ENCODE results near the gene SORBS1.

Gene SORBS1

DNA sequence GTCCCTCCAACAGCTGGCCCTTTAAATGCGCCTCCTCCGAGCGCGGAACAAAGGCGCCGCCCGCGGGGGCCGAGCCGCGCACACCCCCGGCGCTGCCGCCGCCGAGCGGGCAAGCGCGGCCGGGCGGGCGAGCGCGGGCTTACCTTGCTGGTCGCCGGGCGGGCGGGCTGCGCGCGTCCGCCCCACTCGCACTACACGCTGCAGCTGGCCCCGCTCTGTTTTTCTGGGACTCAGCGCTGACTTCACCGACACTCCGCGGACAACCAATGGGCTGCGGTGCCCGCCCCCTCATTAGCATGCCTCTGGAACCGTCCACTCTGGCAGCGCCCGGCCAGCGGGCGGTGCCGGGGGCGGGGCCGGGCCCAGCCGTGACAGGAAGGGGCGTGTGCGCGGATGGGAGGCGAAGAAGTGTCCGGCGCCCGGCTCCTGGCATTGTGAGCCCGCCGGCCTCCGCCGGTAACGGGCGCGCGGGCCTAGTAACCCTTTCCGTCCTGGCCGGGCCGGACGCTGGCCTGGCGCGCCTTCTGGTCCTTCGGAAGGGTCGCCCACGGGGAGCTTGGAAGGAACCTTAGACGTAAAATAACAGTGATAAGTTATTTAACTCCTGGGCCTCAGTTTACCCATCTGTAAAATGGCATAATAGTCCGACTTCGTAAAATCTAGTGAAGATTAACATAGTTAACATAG, at the start of gene SORBS1:
Gene SORBS1 (minus strand): TSS at position 195 of the 687 bp plus-strand sequence. CDS start 120,236 bp downstream, outside the sequence.
- H3K27ac ChIP-seq, result peak within 1 kb of the TSS; percentile 44; the same call in 1 of the 2 replicates
- no peaks in the 10 kb centered on the region for H3K36me3 ChIP-seq
- H3K4me3 ChIP-seq, result peak within 1 kb of the TSS; percentile 79
- peak within 1 kb of the TSS; percentile 96 for H3K4me2 ChIP-seq
- H4K20me1 ChIP-seq, result peaks cover 12% of the 10 kb centered on the region
- peak within 1 kb of the TSS; percentile 77 for H3K9ac ChIP-seq
- peaks cover 33% of the 10 kb centered on the region for H3K4me1 ChIP-seq
- TF ChIP-seq Cebpa-rat (IDR thresholded peaks at IDR 0.05), result no peak
- H3K27me3 ChIP-seq, result peaks cover 23% of the 10 kb centered on the region
- H3K9me3 ChIP-seq, result no peaks in the 10 kb centered on the region

DNA sequence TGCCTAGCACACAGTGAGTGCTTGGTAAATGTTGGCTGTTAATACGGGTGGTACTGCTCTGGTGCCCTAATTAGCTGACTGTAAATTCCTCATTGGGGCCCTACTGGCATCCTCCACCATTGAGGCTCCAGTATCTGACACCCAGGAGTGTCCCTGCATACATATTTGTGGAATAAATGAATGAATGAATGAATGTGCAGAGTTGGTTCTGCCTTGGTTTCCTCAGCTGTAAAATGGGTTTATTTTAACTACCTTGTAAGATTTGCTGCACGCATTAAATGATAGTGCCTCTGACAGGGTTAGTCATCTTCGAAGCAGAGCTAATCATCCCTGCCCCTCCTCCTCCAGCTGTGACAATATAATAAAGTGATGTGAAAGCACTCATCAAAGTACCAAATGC, 49.6 kb upstream of the SORBS1 start:
- TF ChIP-seq Cebpa-rat (IDR thresholded peaks at IDR 0.05), result no peak
- H3K4me3 ChIP-seq, result no peak overlapping the region
- H3K27ac ChIP-seq, result no peak overlapping the region
- H3K4me2 ChIP-seq, result no peak overlapping the region
- H3K27me3 ChIP-seq, result no peaks in the 10 kb centered on the region
- no peaks in the 10 kb centered on the region for H3K4me1 ChIP-seq
- H3K36me3 ChIP-seq, result peaks cover 100% of the 10 kb centered on the region
- no peaks in the 10 kb centered on the region for H4K20me1 ChIP-seq
- H3K9me3 ChIP-seq, result no peaks in the 10 kb centered on the region
- H3K9ac ChIP-seq, result no peak overlapping the region

DNA sequence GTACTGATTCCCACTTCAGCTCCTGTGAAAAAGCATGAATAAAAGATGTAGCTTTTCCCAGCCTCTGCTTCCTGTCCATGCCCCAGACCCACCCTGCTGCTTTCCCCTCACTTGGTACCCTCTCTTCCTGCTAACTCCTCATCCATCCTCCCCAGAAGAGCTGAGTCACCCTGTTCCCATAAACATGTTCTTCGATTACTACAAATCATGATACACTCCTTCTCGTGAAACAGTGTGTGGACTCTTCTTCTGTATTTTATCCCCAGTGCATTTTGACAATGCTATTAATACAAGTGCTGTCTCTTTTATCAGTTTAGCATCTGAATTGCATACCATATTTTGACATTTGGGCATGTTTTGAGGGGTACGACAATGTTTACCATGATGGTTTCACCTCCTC, 45.8 kb upstream of the SORBS1 start:
- no peak overlapping the region for H3K9ac ChIP-seq
- H4K20me1 ChIP-seq, result no peaks in the 10 kb centered on the region
- no peak overlapping the region for H3K4me3 ChIP-seq
- no peaks in the 10 kb centered on the region for H3K27me3 ChIP-seq
- TF ChIP-seq Cebpa-rat (IDR thresholded peaks at IDR 0.05), result no peak
- no peak overlapping the region for H3K4me2 ChIP-seq
- H3K36me3 ChIP-seq, result peaks cover 74% of the 10 kb centered on the region
- H3K4me1 ChIP-seq, result no peaks in the 10 kb centered on the region
- H3K27ac ChIP-seq, result no peak overlapping the region
- no peaks in the 10 kb centered on the region for H3K9me3 ChIP-seq

DNA sequence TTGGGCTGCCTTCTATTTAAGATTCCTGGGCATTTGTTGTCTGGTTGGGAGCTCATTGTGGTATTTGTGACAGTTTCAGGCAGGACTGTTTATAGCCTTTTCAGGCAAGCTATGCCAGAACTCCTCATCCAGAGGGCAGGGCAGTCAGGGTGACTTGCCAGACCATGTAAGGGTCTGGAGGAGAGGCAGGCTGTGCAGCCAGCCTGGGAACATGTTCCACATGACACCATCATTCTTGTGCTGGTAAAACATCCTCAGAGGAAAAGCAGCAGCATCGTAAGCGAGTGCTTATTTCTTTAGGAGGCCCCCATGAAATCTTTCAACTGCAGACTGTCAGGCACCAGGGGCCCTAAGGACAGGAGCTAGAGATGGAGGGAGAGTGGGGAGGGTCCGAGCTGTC, 44.0 kb upstream of the SORBS1 start:
- Histone ChIP-seq H4K20me1 (no peaks in the 10 kb centered on the region), H3K36me3 (peaks cover 57% of the 10 kb centered on the region), H3K27me3 (no peaks in the 10 kb centered on the region), H3K27ac (no peak overlapping the region), H3K4me2 (no peak overlapping the region), H3K9ac (no peak overlapping the region), H3K4me3 (no peak overlapping the region), H3K4me1 (no peaks in the 10 kb centered on the region), H3K9me3 (no peaks in the 10 kb centered on the region)
- no peak for TF ChIP-seq Cebpa-rat (IDR thresholded peaks at IDR 0.05)

DNA sequence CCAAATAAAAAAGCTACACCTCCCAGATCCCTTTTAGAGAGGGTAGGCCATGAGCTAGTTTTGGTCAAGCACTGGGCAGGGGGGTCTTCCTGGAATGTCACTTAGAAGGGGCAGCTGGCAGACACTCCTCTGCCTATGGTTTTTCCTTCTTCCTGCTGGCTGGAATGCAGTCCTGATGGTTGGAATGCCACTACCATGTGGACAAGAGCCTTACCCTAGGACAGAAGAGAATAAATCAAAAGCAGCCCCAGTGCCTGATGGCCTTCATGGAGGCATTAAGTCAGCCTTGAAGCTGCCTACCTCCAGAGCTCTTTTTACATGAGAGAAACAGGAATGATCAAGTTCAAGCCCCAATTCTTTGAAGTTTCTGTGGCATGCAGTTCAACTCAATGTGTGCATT, 43.5 kb upstream of the SORBS1 start:
- no peak for TF ChIP-seq Cebpa-rat (IDR thresholded peaks at IDR 0.05)
- Histone ChIP-seq H3K4me1 (no peaks in the 10 kb centered on the region), H3K9me3 (no peaks in the 10 kb centered on the region), H4K20me1 (no peaks in the 10 kb centered on the region), H3K36me3 (peaks cover 51% of the 10 kb centered on the region), H3K27me3 (no peaks in the 10 kb centered on the region), H3K9ac (no peak overlapping the region), H3K27ac (no peak overlapping the region), H3K4me2 (no peak overlapping the region), H3K4me3 (no peak overlapping the region)

DNA sequence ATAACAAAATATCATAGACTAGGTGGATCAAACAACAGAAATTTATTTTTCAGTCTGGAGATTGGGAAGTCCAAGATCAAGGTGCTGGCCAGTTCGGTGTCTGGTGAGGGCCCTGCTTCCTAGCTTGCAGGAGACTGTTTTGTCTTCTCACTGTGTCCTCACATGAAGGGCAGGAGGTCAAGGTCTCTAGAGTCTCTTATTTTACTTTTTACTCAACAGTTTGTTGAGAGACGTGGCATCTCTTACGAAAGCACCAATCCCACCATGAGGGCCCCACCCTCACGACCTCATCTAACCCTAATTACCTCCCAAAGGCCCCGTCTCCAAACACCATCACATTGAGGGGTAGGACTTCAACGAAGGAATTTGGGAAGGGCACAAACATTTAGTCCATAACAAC, 41.2 kb upstream of the SORBS1 start:
- Histone ChIP-seq H3K4me1 (no peaks in the 10 kb centered on the region), H3K27me3 (no peaks in the 10 kb centered on the region), H3K36me3 (peaks cover 29% of the 10 kb centered on the region), H3K27ac (no peak overlapping the region), H3K4me2 (no peak overlapping the region), H3K9me3 (no peaks in the 10 kb centered on the region), H3K9ac (no peak overlapping the region), H4K20me1 (no peaks in the 10 kb centered on the region), H3K4me3 (no peak overlapping the region)
- no peak for TF ChIP-seq Cebpa-rat (IDR thresholded peaks at IDR 0.05)

DNA sequence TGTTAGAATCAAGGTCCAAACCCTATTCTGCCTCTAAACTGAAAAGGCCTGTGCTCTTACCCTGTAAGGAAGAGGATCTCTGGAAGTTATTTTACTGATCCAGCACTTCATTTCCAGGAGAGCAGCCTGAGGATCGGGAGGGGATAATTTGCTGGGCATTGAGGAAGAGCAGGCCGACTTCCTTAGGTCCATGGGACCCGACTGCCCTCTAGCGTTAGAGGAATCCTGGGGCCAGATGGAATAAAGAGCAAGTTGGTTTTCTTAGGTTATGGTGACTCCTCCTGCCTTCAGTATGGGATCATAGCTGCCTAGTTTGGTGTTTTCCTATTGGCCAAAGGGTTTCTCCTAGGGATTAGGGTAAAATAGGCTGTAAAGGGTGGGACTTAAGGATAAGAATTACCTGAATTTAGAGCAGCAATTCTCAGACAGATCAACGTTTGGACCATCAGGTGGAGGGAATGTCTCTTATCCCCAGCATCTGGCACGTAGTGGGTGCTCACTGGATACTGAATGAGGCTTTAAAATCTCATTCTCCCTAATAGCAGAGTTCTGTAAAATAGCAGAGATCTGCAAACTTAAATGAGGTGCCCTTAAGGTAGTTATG, 40.0 kb upstream of the SORBS1 start:
- TF ChIP-seq Cebpa-rat (IDR thresholded peaks at IDR 0.05), result no peak
- no peaks in the 10 kb centered on the region for H4K20me1 ChIP-seq
- no peaks in the 10 kb centered on the region for H3K4me1 ChIP-seq
- H3K9me3 ChIP-seq, result peaks cover 6% of the 10 kb centered on the region
- H3K27ac ChIP-seq, result no peak overlapping the region
- no peaks in the 10 kb centered on the region for H3K27me3 ChIP-seq
- no peak overlapping the region for H3K9ac ChIP-seq
- H3K4me2 ChIP-seq, result no peak overlapping the region
- H3K4me3 ChIP-seq, result no peak overlapping the region
- peaks cover 17% of the 10 kb centered on the region for H3K36me3 ChIP-seq

DNA sequence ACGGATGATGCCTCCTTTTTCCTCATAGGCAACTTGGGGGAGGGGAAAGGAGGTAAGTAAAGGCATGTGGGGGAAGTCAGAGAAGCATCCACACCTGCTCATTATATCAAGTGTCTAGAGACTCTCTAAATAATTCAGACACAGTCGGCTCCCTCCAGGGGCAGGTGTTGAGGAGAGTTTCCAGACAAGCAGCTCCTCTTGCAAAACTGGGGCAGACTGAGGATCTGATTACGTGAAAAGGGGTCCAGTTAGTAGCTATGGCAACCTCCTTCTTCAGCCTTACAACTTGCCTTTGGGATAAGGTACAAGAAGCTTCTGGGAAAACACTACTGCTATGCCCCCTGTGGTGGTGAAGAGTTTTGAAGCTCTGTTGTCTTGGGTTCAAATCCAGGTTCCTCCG, 39.0 kb upstream of the SORBS1 start:
- Histone ChIP-seq H3K9me3 (peaks cover 7% of the 10 kb centered on the region), H3K9ac (no peak overlapping the region), H4K20me1 (no peaks in the 10 kb centered on the region), H3K4me2 (no peak overlapping the region), H3K4me3 (no peak overlapping the region), H3K4me1 (no peaks in the 10 kb centered on the region), H3K27ac (no peak overlapping the region), H3K27me3 (no peaks in the 10 kb centered on the region), H3K36me3 (peaks cover 7% of the 10 kb centered on the region)
- TF ChIP-seq Cebpa-rat (IDR thresholded peaks at IDR 0.05), result no peak

DNA sequence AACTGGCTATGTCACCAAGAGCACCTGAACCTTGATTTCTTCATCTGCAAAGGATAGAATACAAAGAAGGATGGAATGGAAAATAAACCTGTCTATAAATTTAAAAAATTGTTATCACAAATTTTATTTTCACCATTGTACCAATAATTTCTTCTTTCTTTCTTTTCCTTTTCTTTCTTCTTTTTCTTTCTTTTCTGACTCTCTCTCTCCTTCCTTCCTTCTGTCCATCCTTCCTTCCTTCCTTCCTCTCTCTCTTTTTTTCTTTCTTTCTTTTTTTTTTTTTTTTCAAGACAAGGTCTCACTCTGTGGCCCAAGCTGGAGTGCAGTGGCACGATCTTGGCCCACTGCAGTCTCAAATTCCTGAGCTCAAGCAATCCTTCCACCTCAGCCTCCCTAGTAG, 36.6 kb upstream of the SORBS1 start:
- no peaks in the 10 kb centered on the region for H3K36me3 ChIP-seq
- peaks cover 7% of the 10 kb centered on the region for H3K9me3 ChIP-seq
- H3K4me3 ChIP-seq, result no peak overlapping the region
- no peak for TF ChIP-seq Cebpa-rat (IDR thresholded peaks at IDR 0.05)
- no peaks in the 10 kb centered on the region for H3K27me3 ChIP-seq
- H3K4me1 ChIP-seq, result no peaks in the 10 kb centered on the region
- no peak overlapping the region for H3K9ac ChIP-seq
- no peaks in the 10 kb centered on the region for H4K20me1 ChIP-seq
- no peak overlapping the region for H3K4me2 ChIP-seq
- H3K27ac ChIP-seq, result no peak overlapping the region

DNA sequence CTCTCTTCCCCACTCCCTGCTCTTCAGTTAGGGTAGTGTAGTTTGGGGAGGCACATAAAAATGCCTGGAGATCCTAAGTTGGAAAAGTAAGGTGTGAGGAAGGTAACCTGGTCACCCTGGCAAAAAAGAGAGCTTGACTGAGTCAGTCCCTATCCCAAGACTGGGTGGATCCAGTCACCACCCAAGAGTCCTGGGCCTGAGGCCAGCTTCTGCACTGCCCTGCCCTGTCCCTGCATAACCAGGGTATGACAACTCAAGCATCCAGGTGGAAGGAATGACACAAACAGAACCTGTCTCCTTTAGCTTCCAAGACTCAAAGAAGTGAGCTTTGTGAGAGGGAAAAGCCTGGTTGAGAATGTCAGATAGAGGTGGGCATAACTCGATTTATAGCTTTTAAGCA, 26.9 kb upstream of the SORBS1 start:
- H3K4me2 ChIP-seq, result no peak overlapping the region
- H3K27me3 ChIP-seq, result no peaks in the 10 kb centered on the region
- no peak for TF ChIP-seq Cebpa-rat (IDR thresholded peaks at IDR 0.05)
- peaks cover 9% of the 10 kb centered on the region; the same call in 1 of the 2 replicates for H3K4me1 ChIP-seq
- H3K9ac ChIP-seq, result no peak overlapping the region
- H3K4me3 ChIP-seq, result no peak overlapping the region
- no peaks in the 10 kb centered on the region for H3K36me3 ChIP-seq
- H3K9me3 ChIP-seq, result no peaks in the 10 kb centered on the region
- no peaks in the 10 kb centered on the region for H4K20me1 ChIP-seq
- no peak overlapping the region for H3K27ac ChIP-seq
